IgD-negative memory B cell (primary cell): ENCODE results near the gene ADAMTSL5. TPM values are rescaled to one million over a fixed set of nuclear protein-coding genes. Genes with fewer than 3 reads are reported as not detected.
A peak's percentile ranks its signal among the peaks of the same experiment; 100 is the strongest.

ENCODE experiments used
- H3K27ac Mint-ChIP-seq, 3 donors: one replicate each; pipeline ENCODE4 v1.8.0; 2020 to 2022; ENCODE audit warnings: mild to moderate bottlenecking in 3 of 3, mixed read lengths in 3 of 3, moderate library complexity in 1 of 3
- H3K27me3 Mint-ChIP-seq: one replicate; pipeline ENCODE4 v1.8.0; 2021; ENCODE audit warnings: mixed read lengths
- H3K36me3 Mint-ChIP-seq: one replicate; pipeline ENCODE4 v1.8.0; 2020; ENCODE audit warnings: mild to moderate bottlenecking, mixed read lengths
- H3K4me1 Mint-ChIP-seq, 3 donors: one replicate each; pipeline ENCODE4 v1.8.0; 2020 to 2022; ENCODE audit warnings: mixed read lengths in 3 of 3, mild to moderate bottlenecking in 1 of 3
- H3K4me3 Mint-ChIP-seq, 4 donors: one replicate each; pipeline ENCODE4 v1.8.0; 2020 to 2022; ENCODE audit warnings: mild to moderate bottlenecking in 4 of 4, mixed read lengths in 4 of 4, moderate library complexity in 3 of 4
- H3K9me3 Mint-ChIP-seq, 3 donors: one replicate each; pipeline ENCODE4 v1.8.0; 2020 to 2021; ENCODE audit warnings: mixed read lengths in 3 of 3, mild to moderate bottlenecking in 1 of 3
- polyA plus RNA-seq: library from polyadenylated mRNA; unstranded; fragments of 300-500 nt; fragmentation: Illumina TruSeq; gene quantifications from one replicate; pipeline ENCODE4 v1.2.3, GENCODE V29; 2021

The ADAMTSL5 gene
- polyA plus RNA-seq, 1 donor from 2014 or later, result 0.21 TPM

DNA sequence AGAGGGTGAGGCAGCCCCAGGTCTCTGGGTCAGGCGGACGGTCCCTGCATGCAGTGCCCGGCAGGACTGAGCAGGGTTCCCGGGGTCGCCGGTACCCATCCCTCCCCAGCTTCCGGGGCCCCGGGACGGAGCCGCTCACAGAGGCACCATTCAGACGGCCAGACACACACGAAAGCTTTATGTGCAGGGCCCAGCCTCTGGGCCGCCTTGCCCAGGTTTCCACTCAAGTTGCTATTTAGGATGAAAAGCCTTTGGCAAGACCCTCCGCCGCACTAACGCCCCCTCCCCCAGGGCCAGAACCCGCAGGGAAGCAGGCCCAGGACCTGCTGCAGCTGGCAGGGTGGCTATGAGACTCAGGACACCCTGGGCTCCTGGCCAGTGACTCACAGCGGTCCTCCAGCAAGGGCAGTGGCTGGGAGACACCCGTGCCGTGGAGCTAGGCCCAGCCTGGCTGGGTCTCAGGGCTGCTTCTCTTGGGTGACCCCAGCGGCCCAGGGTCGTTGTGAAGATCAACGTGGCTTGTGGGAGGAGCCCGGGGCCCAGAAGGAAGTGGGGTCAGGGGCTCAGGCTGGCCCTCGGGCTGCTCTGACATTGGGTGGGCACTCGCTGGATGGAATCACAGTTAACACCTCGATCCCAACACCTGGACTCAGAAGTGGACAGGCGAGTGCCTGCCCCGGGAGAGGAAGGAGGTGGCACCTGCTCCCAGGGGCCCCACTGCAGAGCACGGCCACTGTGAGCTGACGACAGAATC is 38.6 kb downstream of the ADAMTSL5 start:
- H3K27ac Mint-ChIP-seq, result peak overlapping the region in 1 of 3 donors; percentile 10
- peaks cover 4% of the 10 kb centered on the region for H3K27me3 Mint-ChIP-seq
- H3K4me1 Mint-ChIP-seq, result peaks cover 4 to 12% (median 12%) of the 10 kb centered on the region in 3 donors
- H3K36me3 Mint-ChIP-seq, result peaks cover 3% of the 10 kb centered on the region
- H3K9me3 Mint-ChIP-seq, result no peaks in the 10 kb centered on the region
- peak overlapping the region in 1 of 4 donors; percentile 39 for H3K4me3 Mint-ChIP-seq

GRCh38 chr19:1473085-1473851 is 39.6 kb downstream of the ADAMTSL5 start:
- H3K36me3 Mint-ChIP-seq, result peaks cover 3% of the 10 kb centered on the region
- H3K4me1 Mint-ChIP-seq, result peaks cover 0 to 9% (median 9%) of the 10 kb centered on the region in 3 donors
- peaks cover 6% of the 10 kb centered on the region for H3K27me3 Mint-ChIP-seq
- H3K9me3 Mint-ChIP-seq, result no peaks in the 10 kb centered on the region
- H3K27ac Mint-ChIP-seq, result peak overlapping the region in 2 of 3 donors; percentile 32 to 71
- peak overlapping the region in 1 of 4 donors; percentile 55 for H3K4me3 Mint-ChIP-seq

DNA sequence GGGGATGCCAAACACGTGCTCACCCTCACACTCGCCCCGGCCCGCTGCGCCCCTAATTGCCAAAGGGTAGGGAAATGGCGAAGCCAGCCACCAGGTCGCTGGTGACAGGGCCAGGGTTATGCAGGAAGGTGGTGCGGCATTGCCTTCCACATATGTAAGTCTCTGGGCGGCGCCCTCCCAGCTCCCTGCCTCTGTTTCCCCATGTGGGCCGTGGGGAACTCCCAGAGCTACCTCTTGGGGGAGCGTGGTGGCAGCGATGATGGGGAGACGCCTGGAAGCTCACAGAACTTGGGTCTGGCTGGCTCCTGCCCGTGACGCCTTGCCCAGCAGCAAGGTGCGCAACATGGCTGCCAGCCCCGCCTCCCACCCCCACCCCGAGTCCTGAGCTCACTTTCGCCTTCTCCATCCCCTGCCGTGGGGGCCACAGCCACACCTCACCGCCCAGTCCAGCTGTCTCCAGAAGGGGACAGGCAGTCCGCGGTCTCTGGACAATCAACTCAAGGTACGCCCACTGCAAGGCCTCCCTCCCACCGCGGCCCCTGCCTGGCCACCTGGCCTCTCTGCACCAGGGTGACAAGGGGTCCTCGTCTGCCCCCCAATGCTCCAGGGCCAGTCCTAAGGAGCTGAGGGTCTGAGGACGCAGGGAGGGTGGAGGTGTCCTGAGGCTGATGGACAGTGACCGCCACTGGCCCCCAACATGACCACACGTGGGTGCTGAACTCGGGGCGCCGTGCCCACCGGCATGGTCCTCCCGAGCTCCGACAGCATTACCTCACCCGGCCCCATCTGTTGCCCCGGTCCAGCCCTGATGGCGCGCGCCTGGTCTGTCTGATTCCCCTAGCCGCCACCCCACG is 40.4 kb downstream of the ADAMTSL5 start:
- H3K27me3 Mint-ChIP-seq, result peaks cover 6% of the 10 kb centered on the region
- peaks cover 3% of the 10 kb centered on the region for H3K36me3 Mint-ChIP-seq
- peaks cover 0 to 9% (median 8%) of the 10 kb centered on the region in 3 donors for H3K4me1 Mint-ChIP-seq
- peak overlapping the region in 2 of 4 donors; percentile 52 to 55 for H3K4me3 Mint-ChIP-seq
- peak overlapping the region in 2 of 3 donors; percentile 64 to 71 for H3K27ac Mint-ChIP-seq
- H3K9me3 Mint-ChIP-seq, result no peaks in the 10 kb centered on the region

GRCh38 chr19:1471515-1472160 is 41.2 kb downstream of the ADAMTSL5 start:
- Mint-ChIP-seq H3K27ac (peak overlapping the region in 1 of 3 donors; percentile 72), H3K9me3 (no peaks in the 10 kb centered on the region), H3K4me3 (peak overlapping the region; percentile 63 to 92 (median 74)), H3K4me1 (peaks cover 0 to 8% (median 5%) of the 10 kb centered on the region in 3 donors), H3K36me3 (peaks cover 3% of the 10 kb centered on the region), H3K27me3 (peaks cover 6% of the 10 kb centered on the region)

GRCh38 chr19:1471010-1471514 is 41.8 kb downstream of the ADAMTSL5 start:
- peaks cover 0 to 8% (median 5%) of the 10 kb centered on the region in 3 donors for H3K4me1 Mint-ChIP-seq
- H3K9me3 Mint-ChIP-seq, result no peaks in the 10 kb centered on the region

DNA sequence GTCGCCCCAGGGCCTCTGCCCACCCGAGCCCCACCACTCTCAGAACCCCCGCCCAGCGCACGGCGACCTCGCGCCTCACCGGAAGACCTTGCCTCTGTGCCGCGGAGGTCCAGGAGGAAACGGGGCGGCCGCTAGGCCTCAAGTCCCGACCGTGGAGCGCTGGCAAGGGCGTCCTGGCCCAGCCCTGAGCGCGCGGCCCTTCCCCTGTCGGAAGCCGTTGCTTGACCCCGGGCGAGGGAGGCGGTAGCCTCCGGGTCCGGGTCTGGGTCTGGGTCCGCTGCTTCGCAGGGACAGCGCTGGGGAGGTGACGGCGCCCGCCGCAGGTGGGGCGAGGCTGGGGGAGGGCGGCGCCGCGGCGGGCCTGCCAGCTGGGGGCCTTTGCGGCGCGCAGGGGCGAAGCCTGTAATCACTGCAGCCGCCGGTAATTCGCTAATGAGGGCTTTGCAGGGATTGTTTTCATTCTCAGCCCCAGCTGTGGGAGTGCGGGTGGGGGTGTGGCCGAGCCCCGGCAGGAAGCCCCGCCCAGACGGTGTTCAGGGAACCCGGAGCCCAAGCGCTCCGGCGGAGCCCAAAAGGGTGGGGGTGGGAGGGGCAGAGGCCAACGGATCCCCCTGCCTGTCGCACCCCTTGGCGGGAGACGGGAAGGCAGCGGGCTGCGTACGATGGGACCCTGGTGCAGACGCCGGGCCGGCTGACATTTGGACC is 42.4 kb downstream of the ADAMTSL5 start:
- H3K9me3 Mint-ChIP-seq, result no peaks in the 10 kb centered on the region
- H3K4me3 Mint-ChIP-seq, result peak overlapping the region; percentile 63 to 86 (median 77)
- peaks cover 6% of the 10 kb centered on the region for H3K27me3 Mint-ChIP-seq
- H3K4me1 Mint-ChIP-seq, result peaks cover 0 to 8% (median 5%) of the 10 kb centered on the region in 3 donors
- H3K36me3 Mint-ChIP-seq, result peaks cover 3% of the 10 kb centered on the region
- no peak overlapping the region for H3K27ac Mint-ChIP-seq

More at GRCh38 chr19:1471010-1471514, 41.8 kb downstream of the ADAMTSL5 start:
- peak overlapping the region; percentile 63 to 92 (median 78) for H3K4me3 Mint-ChIP-seq
- H3K36me3 Mint-ChIP-seq, result peaks cover 3% of the 10 kb centered on the region
- H3K27me3 Mint-ChIP-seq, result peaks cover 6% of the 10 kb centered on the region
- peak overlapping the region in 1 of 3 donors; percentile 72 for H3K27ac Mint-ChIP-seq

- Mint-ChIP-seq H3K27ac (no peak overlapping the region), H3K36me3 (peaks cover 3% of the 10 kb centered on the region), H3K9me3 (no peaks in the 10 kb centered on the region), H3K27me3 (peaks cover 7% of the 10 kb centered on the region), H3K4me1 (peaks cover 0 to 8% (median 5%) of the 10 kb centered on the region in 3 donors), H3K4me3 (peak overlapping the region; percentile 35 to 84 (median 74))
Observed at GRCh38 chr19:1470055-1470304, 42.8 kb downstream of the ADAMTSL5 start.

DNA sequence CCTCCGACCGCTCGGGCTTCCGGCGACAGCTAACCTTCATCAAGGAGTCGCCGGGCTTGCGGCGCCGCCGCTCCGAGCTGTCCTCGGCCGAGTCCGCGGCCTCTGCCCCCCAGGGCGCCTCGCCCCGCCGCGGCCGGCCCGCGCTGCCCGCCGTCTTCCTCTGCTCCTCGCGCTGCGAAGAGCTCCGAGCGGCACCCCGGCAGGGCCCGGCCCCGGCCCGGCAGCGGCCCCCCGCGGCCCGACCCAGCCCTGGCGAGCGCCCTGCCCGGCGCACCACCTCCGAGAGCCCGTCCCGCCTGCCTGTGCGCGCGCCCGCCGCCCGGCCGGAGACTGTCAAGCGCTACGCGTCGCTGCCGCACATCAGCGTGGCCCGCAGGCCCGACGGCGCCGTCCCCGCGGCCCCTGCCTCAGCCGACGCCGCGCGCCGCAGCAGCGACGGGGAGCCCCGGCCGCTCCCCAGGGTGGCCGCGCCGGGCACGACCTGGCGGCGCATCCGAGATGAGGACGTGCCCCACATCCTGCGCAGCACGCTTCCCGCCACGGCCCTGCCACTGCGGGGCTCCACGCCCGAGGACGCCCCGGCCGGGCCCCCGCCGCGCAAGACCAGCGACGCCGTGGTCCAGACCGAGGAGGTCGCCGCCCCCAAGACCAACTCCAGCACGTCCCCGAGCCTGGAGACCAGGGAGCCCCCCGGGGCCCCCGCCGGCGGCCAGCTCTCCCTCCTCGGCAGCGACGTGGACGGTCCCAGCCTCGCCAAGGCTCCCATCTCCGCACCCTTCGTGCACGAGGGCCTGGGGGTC is 43.4 kb downstream of the ADAMTSL5 start:
- Mint-ChIP-seq H3K9me3 (no peaks in the 10 kb centered on the region), H3K27ac (no peak overlapping the region)

GRCh38 chr19:1468821-1469254 is 44.0 kb downstream of the ADAMTSL5 start:
- peaks cover 10% of the 10 kb centered on the region for H3K27me3 Mint-ChIP-seq
- peaks cover 3% of the 10 kb centered on the region for H3K36me3 Mint-ChIP-seq
- H3K27ac Mint-ChIP-seq, result no peak overlapping the region
- H3K9me3 Mint-ChIP-seq, result no peaks in the 10 kb centered on the region
- peaks cover 0 to 8% (median 5%) of the 10 kb centered on the region in 3 donors for H3K4me1 Mint-ChIP-seq
- peak overlapping the region in 3 of 4 donors; percentile 12 to 70 (median 21) for H3K4me3 Mint-ChIP-seq

More for the DNA sequence above, 43.4 kb downstream of the ADAMTSL5 start:
- peak overlapping the region in 2 of 4 donors; percentile 35 to 70 for H3K4me3 Mint-ChIP-seq
- peaks cover 0 to 8% (median 5%) of the 10 kb centered on the region in 3 donors for H3K4me1 Mint-ChIP-seq
- H3K27me3 Mint-ChIP-seq, result peaks cover 8% of the 10 kb centered on the region
- peaks cover 3% of the 10 kb centered on the region for H3K36me3 Mint-ChIP-seq

GRCh38 chr19:1468274-1468820 is 44.5 kb downstream of the ADAMTSL5 start:
- peak overlapping the region in 2 of 4 donors; percentile 12 to 81 for H3K4me3 Mint-ChIP-seq
- peaks cover 10% of the 10 kb centered on the region for H3K27me3 Mint-ChIP-seq
- H3K9me3 Mint-ChIP-seq, result no peaks in the 10 kb centered on the region
- peaks cover 1% of the 10 kb centered on the region for H3K36me3 Mint-ChIP-seq
- H3K4me1 Mint-ChIP-seq, result peaks cover 0 to 8% (median 5%) of the 10 kb centered on the region in 3 donors
- H3K27ac Mint-ChIP-seq, result no peak overlapping the region

- H3K27me3 Mint-ChIP-seq, result peaks cover 10% of the 10 kb centered on the region
- H3K27ac Mint-ChIP-seq, result no peak overlapping the region
- H3K9me3 Mint-ChIP-seq, result no peaks in the 10 kb centered on the region
- H3K4me3 Mint-ChIP-seq, result no peak overlapping the region
- H3K4me1 Mint-ChIP-seq, result peaks cover 0 to 5% (median 2%) of the 10 kb centered on the region in 3 donors
- no peaks in the 10 kb centered on the region for H3K36me3 Mint-ChIP-seq
Observed at GRCh38 chr19:1467490-1468273, 45.1 kb downstream of the ADAMTSL5 start.

DNA sequence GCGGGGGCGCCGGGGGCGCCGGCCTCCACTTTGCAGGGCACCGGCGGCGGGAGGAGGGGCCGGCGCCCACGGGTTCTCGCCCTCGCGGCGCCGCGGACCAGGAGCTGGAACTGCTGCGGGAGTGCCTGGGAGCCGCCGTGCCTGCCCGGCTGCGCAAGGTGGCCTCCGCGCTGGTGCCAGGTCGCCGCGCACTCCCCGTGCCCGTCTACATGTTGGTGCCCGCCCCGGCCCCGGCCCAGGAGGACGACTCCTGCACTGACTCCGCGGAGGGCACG is 45.7 kb downstream of the ADAMTSL5 start:
- Mint-ChIP-seq H3K36me3 (no peaks in the 10 kb centered on the region), H3K4me3 (no peak overlapping the region), H3K27me3 (peaks cover 10% of the 10 kb centered on the region), H3K4me1 (peaks cover 0 to 5% (median 2%) of the 10 kb centered on the region in 3 donors), H3K27ac (no peak overlapping the region), H3K9me3 (no peaks in the 10 kb centered on the region)
